Measurements from ENCODE around the gene MED27. TPM values are rescaled to one million over a fixed set of nuclear protein-coding genes. Genes with fewer than 3 reads are reported as not detected.

The MED27 gene
- total and polyA plus RNA-seq, 2 donors (not counting 1 experiment from before 2014, with no cell fraction given): 13.4 to 44.7 TPM

DNA sequence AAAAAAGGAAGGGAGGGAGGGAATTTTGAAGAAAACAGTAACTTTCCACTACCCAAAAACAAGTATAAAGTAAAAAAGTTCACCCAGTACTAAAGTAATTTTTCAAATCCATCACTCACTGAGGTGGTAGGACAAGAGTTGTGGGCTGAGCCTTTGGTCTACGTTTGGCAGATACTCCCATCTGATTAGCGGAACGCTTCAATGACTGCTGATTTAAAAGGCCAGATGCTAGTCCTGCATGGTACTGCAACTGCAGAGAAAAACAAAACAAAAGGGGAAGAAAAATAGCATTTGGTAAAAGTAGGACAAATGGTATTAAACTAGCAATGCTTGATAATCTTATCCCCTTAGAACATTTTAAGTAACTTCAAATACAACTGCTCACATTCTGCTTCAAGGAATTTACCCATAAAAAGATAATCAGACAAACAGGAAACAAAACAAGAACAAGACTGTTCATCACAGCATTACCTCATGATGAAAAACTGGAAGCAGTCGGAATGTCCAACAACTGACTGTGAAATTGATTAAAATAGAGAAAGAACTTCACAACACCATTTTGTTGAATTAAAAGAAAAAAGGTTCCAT, 65.4 kb downstream of the MED27 start:
- Histone ChIP-seq H3K9me3 (ENCODE audit: control insufficient read depth, insufficient read depth, low read depth, low read length) (no peaks in the 10 kb centered on the region), H3K36me3 (ENCODE audit: control insufficient read depth, insufficient read depth, low read length) (no peaks in the 10 kb centered on the region), H3K27ac (ENCODE audit: insufficient read depth, low read length) (no peak overlapping the region), H3K79me2 (ENCODE audit: control insufficient read depth, insufficient read depth, low read length) (peaks cover 3% of the 10 kb centered on the region), H2AFZ (ENCODE audit: low read length) (no peak overlapping the region), H3K9ac (ENCODE audit: insufficient read depth, low read length) (no peak overlapping the region), H3K4me2 (ENCODE audit: extremely low read depth, insufficient read depth, low read length) (no peak overlapping the region), H4K20me1 (ENCODE audit: control insufficient read depth, extremely low read depth, insufficient read depth, low read length) (no peaks in the 10 kb centered on the region), H3K4me1 (ENCODE audit: control insufficient read depth, extremely low read depth, insufficient read depth, low read length) (no peaks in the 10 kb centered on the region), H3K4me3 (replicated peaks in 1 of 4; ENCODE audit: control extremely low read depth in 1 of 4, insufficient read depth in 1 of 4, low read depth in 3 of 4, low read length in 4 of 4) (no peak overlapping the region), H3K27me3 (ENCODE audit: control insufficient read depth, insufficient read depth, low read length) (no peaks in the 10 kb centered on the region)
- peak in 1 of 2 donors; percentile 38 for DNase-seq (ENCODE audit: low read depth in 2 of 2)
- TF ChIP-seq, protein P1, sequence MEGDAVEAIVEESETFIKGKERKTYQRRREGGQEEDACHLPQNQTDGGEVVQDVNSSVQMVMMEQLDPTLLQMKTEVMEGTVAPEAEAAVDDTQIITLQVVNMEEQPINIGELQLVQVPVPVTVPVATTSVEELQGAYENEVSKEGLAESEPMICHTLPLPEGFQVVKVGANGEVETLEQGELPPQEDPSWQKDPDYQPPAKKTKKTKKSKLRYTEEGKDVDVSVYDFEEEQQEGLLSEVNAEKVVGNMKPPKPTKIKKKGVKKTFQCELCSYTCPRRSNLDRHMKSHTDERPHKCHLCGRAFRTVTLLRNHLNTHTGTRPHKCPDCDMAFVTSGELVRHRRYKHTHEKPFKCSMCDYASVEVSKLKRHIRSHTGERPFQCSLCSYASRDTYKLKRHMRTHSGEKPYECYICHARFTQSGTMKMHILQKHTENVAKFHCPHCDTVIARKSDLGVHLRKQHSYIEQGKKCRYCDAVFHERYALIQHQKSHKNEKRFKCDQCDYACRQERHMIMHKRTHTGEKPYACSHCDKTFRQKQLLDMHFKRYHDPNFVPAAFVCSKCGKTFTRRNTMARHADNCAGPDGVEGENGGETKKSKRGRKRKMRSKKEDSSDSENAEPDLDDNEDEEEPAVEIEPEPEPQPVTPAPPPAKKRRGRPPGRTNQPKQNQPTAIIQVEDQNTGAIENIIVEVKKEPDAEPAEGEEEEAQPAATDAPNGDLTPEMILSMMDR (conservative IDR thresholded peaks at IDR 0.05 in 1 of 2, IDR thresholded peaks at IDR 0.05 in 1 of 2; ENCODE audit: low read depth in 1 of 2, low read length in 2 of 2): no peak
- TF ChIP-seq EZH2 (IDR thresholded peaks at IDR 0.05; ENCODE audit: low read length, missing control alignments): no peak

DNA sequence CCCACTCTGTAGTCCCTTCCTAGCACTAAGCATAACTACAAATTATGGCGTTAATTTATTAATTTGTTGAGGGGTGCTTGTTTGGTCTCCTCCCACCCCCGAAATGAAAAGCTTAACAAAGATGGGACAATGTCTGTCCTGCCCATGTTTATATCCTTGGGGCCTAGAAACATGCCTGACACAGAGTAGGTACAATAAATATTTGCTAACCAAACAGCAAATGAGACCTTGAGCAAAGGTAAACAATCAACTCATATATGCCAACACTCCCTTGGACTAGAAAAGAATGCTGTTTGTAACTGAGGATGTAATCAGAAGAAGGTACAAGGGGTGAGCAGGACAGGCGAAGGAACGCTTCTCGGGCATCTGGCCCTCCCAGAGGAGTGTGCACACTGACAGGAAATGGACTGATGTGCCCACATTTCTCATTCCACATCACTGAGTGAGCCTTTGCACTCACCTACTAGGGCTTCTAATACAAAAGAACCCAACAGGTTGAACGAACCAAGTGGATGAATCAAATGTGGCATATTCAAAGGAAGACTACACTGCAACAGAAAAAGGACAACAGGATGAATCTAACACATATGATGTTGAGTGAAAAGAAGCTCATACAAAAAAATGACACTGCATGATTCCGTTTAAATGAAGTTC, 66.8 kb downstream of the MED27 start:
- TF ChIP-seq, protein P1 (conservative IDR thresholded peaks at IDR 0.05 in 1 of 2, IDR thresholded peaks at IDR 0.05 in 1 of 2; ENCODE audit: low read depth in 1 of 2, low read length in 2 of 2): no peak
- TF ChIP-seq EZH2 (IDR thresholded peaks at IDR 0.05; ENCODE audit: low read length, missing control alignments): no peak
- Histone ChIP-seq H3K36me3 (ENCODE audit: control insufficient read depth, insufficient read depth, low read length) (no peaks in the 10 kb centered on the region), H3K4me3 (replicated peaks in 1 of 4; ENCODE audit: control extremely low read depth in 1 of 4, insufficient read depth in 1 of 4, low read depth in 3 of 4, low read length in 4 of 4) (no peak overlapping the region), H4K20me1 (ENCODE audit: control insufficient read depth, extremely low read depth, insufficient read depth, low read length) (no peaks in the 10 kb centered on the region), H2AFZ (ENCODE audit: low read length) (no peak overlapping the region), H3K4me1 (ENCODE audit: control insufficient read depth, extremely low read depth, insufficient read depth, low read length) (peaks cover 8% of the 10 kb centered on the region), H3K27ac (ENCODE audit: insufficient read depth, low read length) (no peak overlapping the region), H3K9ac (ENCODE audit: insufficient read depth, low read length) (no peak overlapping the region), H3K27me3 (ENCODE audit: control insufficient read depth, insufficient read depth, low read length) (no peaks in the 10 kb centered on the region), H3K79me2 (ENCODE audit: control insufficient read depth, insufficient read depth, low read length) (no peaks in the 10 kb centered on the region), H3K9me3 (ENCODE audit: control insufficient read depth, insufficient read depth, low read depth, low read length) (no peaks in the 10 kb centered on the region), H3K4me2 (ENCODE audit: extremely low read depth, insufficient read depth, low read length) (no peak overlapping the region)
- DNase-seq (ENCODE audit: low read depth in 2 of 2): no peak

DNA sequence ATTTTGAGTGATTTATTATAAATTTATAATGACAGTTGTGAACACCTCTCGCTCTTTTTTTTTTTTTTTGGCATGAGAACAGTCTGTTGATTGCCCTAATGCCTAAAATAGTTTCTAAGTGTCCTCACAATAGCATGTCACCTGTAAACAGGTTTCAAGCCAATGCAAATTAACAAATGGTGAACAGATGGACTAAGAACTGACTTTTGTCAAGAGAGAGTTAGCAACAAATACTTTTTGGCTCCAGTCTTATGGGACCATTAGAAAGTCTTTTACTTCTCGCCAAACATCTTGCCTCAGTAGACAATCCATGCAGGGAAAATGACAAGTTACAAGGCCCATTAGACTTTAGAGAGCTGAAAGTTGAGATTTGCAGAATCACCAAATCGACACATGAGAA, 67.8 kb downstream of the MED27 start:
- Histone ChIP-seq H3K4me2 (ENCODE audit: extremely low read depth, insufficient read depth, low read length) (no peak overlapping the region), H3K9ac (ENCODE audit: insufficient read depth, low read length) (no peak overlapping the region), H4K20me1 (ENCODE audit: control insufficient read depth, extremely low read depth, insufficient read depth, low read length) (no peaks in the 10 kb centered on the region), H2AFZ (ENCODE audit: low read length) (no peak overlapping the region), H3K36me3 (ENCODE audit: control insufficient read depth, insufficient read depth, low read length) (no peaks in the 10 kb centered on the region), H3K27me3 (ENCODE audit: control insufficient read depth, insufficient read depth, low read length) (no peaks in the 10 kb centered on the region), H3K9me3 (ENCODE audit: control insufficient read depth, insufficient read depth, low read depth, low read length) (no peaks in the 10 kb centered on the region), H3K27ac (ENCODE audit: insufficient read depth, low read length) (no peak overlapping the region), H3K79me2 (ENCODE audit: control insufficient read depth, insufficient read depth, low read length) (no peaks in the 10 kb centered on the region), H3K4me1 (ENCODE audit: control insufficient read depth, extremely low read depth, insufficient read depth, low read length) (peaks cover 8% of the 10 kb centered on the region), H3K4me3 (replicated peaks in 1 of 4; ENCODE audit: control extremely low read depth in 1 of 4, insufficient read depth in 1 of 4, low read depth in 3 of 4, low read length in 4 of 4) (no peak overlapping the region)
- no peak for DNase-seq (ENCODE audit: low read depth in 2 of 2)
- no peak for TF ChIP-seq EZH2 (IDR thresholded peaks at IDR 0.05; ENCODE audit: low read length, missing control alignments)
- TF ChIP-seq, protein P1 (conservative IDR thresholded peaks at IDR 0.05 in 1 of 2, IDR thresholded peaks at IDR 0.05 in 1 of 2; ENCODE audit: low read depth in 1 of 2, low read length in 2 of 2): no peak
